GM11168 (cell line): ENCODE measurements around the gene TAS2R30.
"Not testable (repeated sequence)": the region's sequence is repeated elsewhere in the genome, so short reads cannot be mapped to it uniquely, and the experiment has no call there.

Experiments
- in situ Hi-C: fragments of 300-500 bp; cut with MboI; formaldehyde crosslinking; loops from one replicate; pipeline ENCODE4 v1.12.0; 2022; ENCODE audit warnings: low sequenced_read_pairs; ENCODE audit not compliant: unreplicated experiment

Gene TAS2R30

GRCh38 chr12:11133162-11133561 is 1.3 kb downstream of the TAS2R30 start:
- in situ Hi-C loops = no loop called here

DNA sequence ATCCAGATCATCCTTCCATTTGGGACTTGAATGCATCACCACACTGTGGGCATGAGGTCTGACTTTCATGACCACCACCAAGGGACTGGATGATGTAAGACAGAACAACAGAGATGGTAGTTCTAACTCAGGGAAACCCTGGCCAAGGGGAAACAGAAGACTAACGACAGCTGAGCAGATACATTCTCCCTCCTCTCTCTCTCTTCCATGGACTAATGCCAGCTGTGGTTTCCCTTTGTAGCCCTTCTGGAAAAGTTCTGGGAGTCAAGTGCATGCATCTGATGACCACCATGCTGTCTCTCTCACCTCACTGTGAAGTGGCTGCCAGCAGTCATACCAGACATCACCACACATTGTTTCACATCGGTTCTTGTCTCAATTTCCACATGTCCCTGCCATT is 3.4 kb downstream of the TAS2R30 start:
- in situ Hi-C loops = no loop called here

DNA sequence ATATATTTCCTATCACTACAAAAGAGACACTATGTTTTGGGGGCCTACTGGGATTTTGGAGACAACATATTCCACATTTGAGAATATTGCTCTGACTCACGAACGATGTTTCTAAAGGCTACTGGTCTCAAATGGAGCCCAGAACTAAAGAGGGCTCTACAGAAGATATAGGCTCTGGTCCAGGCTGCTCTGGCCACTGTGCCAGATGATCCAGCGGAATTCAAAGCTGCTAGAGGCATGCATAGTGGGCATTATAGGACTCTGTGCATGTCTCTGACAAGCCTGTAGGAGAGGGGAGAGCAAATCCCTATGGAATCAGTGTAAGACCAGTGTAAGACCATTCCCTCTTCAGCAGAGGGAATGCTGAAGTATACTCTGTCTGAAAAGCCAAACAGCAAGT is 4.1 kb downstream of the TAS2R30 start:
- in situ Hi-C loops = no loop called here

GRCh38 chr12:11114130-11114529 is 20.3 kb downstream of the TAS2R30 start:
- in situ Hi-C loops = not testable (repeated sequence)

DNA sequence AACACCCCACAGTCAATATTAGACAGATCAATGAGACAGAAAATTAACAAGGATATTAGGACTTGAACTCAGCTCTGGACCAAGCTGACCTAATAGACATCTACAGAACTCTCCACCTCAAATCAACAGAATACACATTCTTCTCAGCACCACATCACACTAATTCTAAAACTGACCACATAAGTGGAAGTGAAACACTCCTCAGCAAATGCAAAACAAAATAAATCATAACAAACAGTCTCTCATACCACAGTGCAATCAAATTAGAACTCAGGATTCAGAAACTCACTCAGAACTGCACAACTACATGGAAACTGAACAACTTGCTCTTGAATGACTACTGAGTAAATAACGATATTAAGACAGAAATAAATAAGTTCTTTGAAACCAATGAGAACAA is 23.2 kb downstream of the TAS2R30 start:
- in situ Hi-C loops = not testable (repeated sequence)

- in situ Hi-C loops = no loop called here
Observed at GRCh38 chr12:11108862-11109261, 25.6 kb downstream of the TAS2R30 start.

DNA sequence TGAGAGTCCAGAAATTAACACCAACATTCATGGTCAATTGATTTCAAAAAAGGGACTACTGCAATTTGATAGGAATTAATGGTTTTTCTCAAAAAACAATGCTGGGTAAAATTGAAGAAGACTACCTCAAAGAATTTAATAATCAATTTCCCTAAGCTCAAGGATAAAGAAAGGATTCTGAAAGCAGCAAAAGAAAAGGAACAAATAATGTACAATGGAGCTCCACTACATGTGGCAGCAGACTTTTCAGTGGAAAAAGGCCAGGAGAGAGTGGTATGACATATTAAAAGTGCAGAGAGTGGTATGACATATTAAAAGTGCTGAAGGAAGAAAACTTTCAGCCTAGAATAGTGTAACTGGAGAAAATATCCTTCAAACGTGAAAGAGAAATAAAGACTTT is 26.7 kb downstream of the TAS2R30 start:
- in situ Hi-C loops = no loop called here

DNA sequence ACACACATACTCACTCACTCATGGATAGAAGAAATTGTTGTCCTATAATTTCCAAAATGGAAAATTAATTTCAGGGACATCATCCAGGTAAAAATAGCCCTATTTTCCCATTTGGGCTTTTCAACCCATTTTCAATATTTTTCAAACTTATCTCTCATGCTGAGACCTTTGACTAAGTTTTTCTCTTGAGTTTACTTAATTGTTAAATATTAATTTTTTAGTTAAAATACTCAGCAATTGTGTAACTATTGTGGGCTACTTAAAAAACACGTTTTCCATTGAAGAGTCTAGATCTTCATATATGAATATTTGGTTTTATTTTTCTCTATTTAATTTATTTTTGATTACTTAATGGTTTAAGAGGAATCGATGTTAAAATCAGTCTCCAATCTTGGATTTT is 28.2 kb downstream of the TAS2R30 start:
- in situ Hi-C loops = no loop called here

DNA sequence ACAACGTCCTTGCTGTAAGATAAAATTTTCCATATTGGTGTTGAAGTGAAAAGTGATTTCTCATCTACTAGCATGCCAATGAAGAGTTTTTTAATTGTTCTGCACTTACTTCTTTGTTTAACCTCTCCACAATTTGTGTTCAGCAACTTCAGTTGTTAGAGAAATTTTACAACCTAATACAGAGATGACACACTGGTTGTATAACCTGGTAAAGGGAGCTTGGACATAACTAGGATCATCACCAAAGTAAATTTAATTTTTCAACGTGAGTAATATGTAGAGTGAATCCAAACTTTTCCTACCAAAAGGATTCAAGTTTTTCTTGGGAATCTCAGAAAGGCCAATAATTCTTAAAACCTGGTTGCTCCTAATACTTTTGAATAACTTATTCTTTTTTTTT is 28.9 kb downstream of the TAS2R30 start:
- in situ Hi-C loops = no loop called here

- in situ Hi-C loops = not testable (repeated sequence)
Observed at GRCh38 chr12:11094910-11095309, 39.5 kb downstream of the TAS2R30 start.

GRCh38 chr12:11092128-11092527 is 42.3 kb downstream of the TAS2R30 start, which contains the start of gene TAS2R43:
Gene TAS2R43, minus strand, starts transcription at chr12:11092313. Its CDS starts 84 bp downstream, at chr12:11092229.
- in situ Hi-C loops = no loop called here

DNA sequence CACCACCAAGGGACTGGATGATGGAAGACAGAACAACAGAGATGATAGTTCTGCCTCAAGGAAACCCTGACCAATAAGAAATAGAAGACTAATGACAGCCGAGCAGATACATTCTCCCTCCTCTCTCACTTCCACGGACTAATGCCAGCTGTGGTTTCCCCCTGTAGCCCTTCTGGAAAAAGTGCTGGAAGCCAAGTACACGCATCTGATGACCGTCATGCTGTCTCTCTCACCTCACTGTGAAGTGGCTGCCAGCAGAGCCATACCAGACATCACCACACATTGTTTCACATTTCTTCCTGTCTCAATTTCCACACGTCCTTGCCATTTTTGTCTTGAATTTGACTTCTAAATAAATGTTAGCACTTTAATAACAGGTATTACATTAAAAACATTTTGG is 45.2 kb downstream of the TAS2R30 start:
- in situ Hi-C loops = no loop called here

GRCh38 chr12:11085419-11085818 is 49.0 kb downstream of the TAS2R30 start:
- in situ Hi-C loops = no loop called here
